ENCODE measurements around the gene HOXD8. TPM values are rescaled to one million over a fixed set of nuclear protein-coding genes. Genes with fewer than 3 reads are reported as not detected.

HOXD8 gene
- total and polyA plus RNA-seq, 3 donors from 2014 or later: 36.6 to 41.2 (median 39.8) TPM

GRCh38 chr2:176164201-176164600, 34.7 kb downstream of the HOXD8 start:
- H3K27me3 ChIP-seq: no peaks in the 10 kb centered on the region
- peaks cover 3% of the 10 kb centered on the region for H3K4me1 ChIP-seq
- 38 to 61% methylated on average over 13 of the region's 13 CpGs for WGBS, 2 donors
- H3K27ac ChIP-seq: no peak overlapping the region
- intact Hi-C loops (cut with DNase I; ENCODE audit: low total_unique reads): no loop called here
- TF ChIP-seq CTCF (IDR thresholded peaks at IDR 0.05) (no peak), POLR2A (IDR thresholded peaks at IDR 0.05) (no peak)
- no peaks in the 10 kb centered on the region for H3K36me3 ChIP-seq (ENCODE audit: low read depth, missing control alignments)
- no peak for DNase-seq
- no peaks in the 10 kb centered on the region for H3K9me3 ChIP-seq
- no peak overlapping the region for H3K4me3 ChIP-seq

GRCh38 chr2:176164611-176165369, 35.3 kb downstream of the HOXD8 start:
- no peaks in the 10 kb centered on the region for H3K36me3 ChIP-seq (ENCODE audit: low read depth, missing control alignments)
- no peaks in the 10 kb centered on the region for H3K9me3 ChIP-seq
- H3K4me1 ChIP-seq: peaks cover 6% of the 10 kb centered on the region
- intact Hi-C loops (cut with DNase I; ENCODE audit: low total_unique reads): no loop called here
- no peaks in the 10 kb centered on the region for H3K27me3 ChIP-seq
- DNase-seq: no peak
- WGBS, 2 donors: 51 to 54% methylated on average over 51 to 52 of the region's 52 CpGs
- no peak overlapping the region for H3K4me3 ChIP-seq
- no peak overlapping the region for H3K27ac ChIP-seq
- TF ChIP-seq CTCF (IDR thresholded peaks at IDR 0.05): no peak
- no peak for TF ChIP-seq POLR2A (IDR thresholded peaks at IDR 0.05)

GRCh38 chr2:176165370-176166050, 36.0 kb downstream of the HOXD8 start:
- TF ChIP-seq POLR2A (IDR thresholded peaks at IDR 0.05) (no peak), CTCF (IDR thresholded peaks at IDR 0.05) (no peak)
- Histone ChIP-seq H3K36me3 (ENCODE audit: low read depth, missing control alignments) (no peaks in the 10 kb centered on the region), H3K27me3 (no peaks in the 10 kb centered on the region), H3K9me3 (no peaks in the 10 kb centered on the region), H3K27ac (no peak overlapping the region), H3K4me1 (peaks cover 13% of the 10 kb centered on the region), H3K4me3 (no peak overlapping the region)
- WGBS, 2 donors: 39 to 50% methylated on average over 8 to 26 of the region's 26 CpGs
- no peak for DNase-seq
- intact Hi-C loops (cut with DNase I; ENCODE audit: low total_unique reads): no loop called here

DNA sequence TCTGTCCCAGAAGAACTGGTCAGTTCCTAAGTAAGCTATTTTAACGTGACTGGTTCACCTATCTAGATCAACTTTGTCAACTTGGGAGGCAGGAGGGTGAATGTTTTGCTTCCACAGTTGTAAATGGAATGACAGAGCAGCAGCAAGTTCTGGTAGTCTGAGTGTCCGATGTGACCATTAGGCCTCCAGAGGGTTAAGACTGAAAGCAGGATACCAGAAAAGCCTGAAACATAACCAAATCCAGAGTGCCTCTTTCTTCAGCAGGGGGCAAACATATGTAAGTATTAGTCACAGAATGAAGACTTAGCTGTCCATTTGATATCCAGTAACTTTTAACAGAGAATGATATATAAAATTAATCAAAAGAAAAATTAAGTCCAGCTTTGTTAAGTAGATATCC, 36.8 kb downstream of the HOXD8 start:
- H3K4me3 ChIP-seq: no peak overlapping the region
- DNase-seq: no peak
- WGBS, 2 donors: 62 to 74% methylated on average over 2 of the region's 2 CpGs
- no peaks in the 10 kb centered on the region for H3K36me3 ChIP-seq (ENCODE audit: low read depth, missing control alignments)
- peaks cover 19% of the 10 kb centered on the region for H3K4me1 ChIP-seq
- intact Hi-C loops (cut with DNase I; ENCODE audit: low total_unique reads): no loop called here
- H3K27me3 ChIP-seq: no peaks in the 10 kb centered on the region
- TF ChIP-seq CTCF (IDR thresholded peaks at IDR 0.05) (no peak), POLR2A (IDR thresholded peaks at IDR 0.05) (no peak)
- H3K9me3 ChIP-seq: no peaks in the 10 kb centered on the region
- H3K27ac ChIP-seq: no peak overlapping the region

All from testis (tissue), 3 donors.